MCF 10A (cell line): Measurements from ENCODE around the gene PORCN. TPM values are rescaled to one million over a fixed set of nuclear protein-coding genes. Genes with fewer than 3 reads are reported as not detected.
"Not testable (repeated sequence)": the region's sequence is repeated elsewhere in the genome, so short reads cannot be mapped to it uniquely, and the experiment has no call there.

Experiments used
- BruUV-seq: library from RNA; stranded (reverse); fragments of 400-500 nt; replicated peaks from 2 replicates; lab custom pipeline; 2021; lab: Mats Ljungman, UMichigan
- CTCF ChIA-PET: fragments of 300-600 bp; sonication (Branson Sonifier 250); formaldehyde crosslinking; extraction: SDS; loops from one replicate; lab custom pipeline; 2021; ENCODE audit warnings: antibody characterized with exemption, inconsistent platforms; lab: Yijun Ruan, JAX
- POLR2A ChIA-PET: fragments of 300-600, 350-650 bp; sonication (Branson Sonifier 250); formaldehyde crosslinking; extraction: SDS; loops from one replicate; lab custom pipeline; 2020; ENCODE audit warnings: antibody characterized with exemption, inconsistent platforms; lab: Yijun Ruan, JAX
- DNase-seq: peaks from one replicate; pipeline ENCODE4 v3.0.0-alpha.2; 2018; ENCODE audit not compliant: unreplicated experiment
- H3K27ac Mint-ChIP-seq: one replicate; pipeline ENCODE4 v1.8.0; 2022; ENCODE audit warnings: mild to moderate bottlenecking, low read depth, mixed read lengths; ENCODE audit not compliant: unreplicated experiment
- H3K27me3 Mint-ChIP-seq: one replicate; pipeline ENCODE4 v1.8.0; 2022; ENCODE audit warnings: mixed read lengths; ENCODE audit not compliant: insufficient read depth, unreplicated experiment
- H3K36me3 Mint-ChIP-seq: one replicate; pipeline ENCODE4 v1.8.0; 2022; ENCODE audit warnings: mild to moderate bottlenecking, moderate library complexity, mixed read lengths; ENCODE audit not compliant: insufficient read depth, unreplicated experiment
- H3K4me1 Mint-ChIP-seq: one replicate; pipeline ENCODE4 v1.8.0; 2022; ENCODE audit warnings: mixed read lengths; ENCODE audit not compliant: insufficient read depth, unreplicated experiment
- H3K4me3 Mint-ChIP-seq: one replicate; pipeline ENCODE4 v1.8.0; 2022; ENCODE audit warnings: mild to moderate bottlenecking, moderate library complexity, mixed read lengths; ENCODE audit not compliant: unreplicated experiment
- H3K9me3 Mint-ChIP-seq: one replicate; pipeline ENCODE4 v1.8.0; 2022; ENCODE audit warnings: mixed read lengths; ENCODE audit not compliant: unreplicated experiment
- intact Hi-C: fragments of 100-400 bp; cut with micrococcal nuclease; formaldehyde crosslinking; loops from 2 replicates; pipeline ENCODE4 v1.14.1; 2022
- total RNA-seq: library from RNA; stranded (reverse); gene quantifications from 2 replicates; pipeline ENCODE4 v1.2.3, GENCODE V29; 2022
- TF ChIP-seq, protein P1 (sequence below): fragments of 200-600 bp; IDR thresholded peaks from one replicate; pipeline ENCODE4 v1.8.0; 2022; ENCODE audit warnings: antibody characterized with exemption, mild to moderate bottlenecking; ENCODE audit not compliant: unreplicated experiment

Gene PORCN
- total RNA-seq, 1 experiment from 2014 or later = 29.2 TPM

DNA sequence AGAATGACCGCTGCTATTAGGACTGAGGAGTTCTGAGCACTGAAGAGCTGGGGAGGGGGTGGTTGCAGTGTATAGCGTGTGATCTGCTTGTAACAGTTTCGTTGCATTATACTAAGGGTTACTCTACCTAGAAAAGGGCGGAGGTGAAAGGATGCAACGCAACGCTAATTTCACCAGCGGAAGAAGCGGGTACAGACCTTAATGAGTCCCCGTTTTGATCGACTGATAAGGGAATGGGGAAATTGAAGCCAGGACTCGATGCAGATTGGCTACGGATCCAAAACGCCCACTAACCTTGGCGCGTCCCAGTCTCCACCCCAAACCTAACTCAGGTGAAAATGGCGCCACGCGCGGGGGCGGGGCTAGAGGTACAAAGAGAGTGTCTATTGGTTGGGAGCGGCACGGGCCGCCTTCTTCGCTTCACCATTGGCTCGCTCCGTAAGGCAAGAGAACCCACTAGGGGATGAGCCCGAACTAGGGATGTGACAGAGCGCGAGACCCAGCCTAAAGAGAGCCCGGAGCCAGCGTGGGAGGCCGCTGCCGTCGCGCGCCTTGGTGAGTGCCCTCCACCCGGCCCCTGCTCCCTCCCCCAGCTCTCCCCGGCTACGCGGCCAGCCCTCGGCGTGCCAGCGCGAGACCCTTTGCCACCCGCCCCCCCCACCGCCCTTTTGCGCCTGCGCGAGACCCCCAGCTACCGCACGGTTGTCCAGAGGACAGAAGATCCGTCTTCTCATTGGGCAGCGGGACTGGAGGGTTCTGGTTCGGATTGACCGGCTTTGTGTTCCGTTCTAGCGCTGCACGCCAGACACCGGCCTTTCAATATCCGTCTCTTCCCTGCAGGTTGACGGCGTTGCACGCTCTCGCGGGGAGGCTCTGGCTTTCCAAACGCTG is 12.8 kb downstream of the PORCN start, which contains the start of gene EBP:
TSS of gene EBP (plus strand) at position 456 of the 891 bp plus-strand sequence. CDS start 1,964 bp downstream, outside the sequence.
- H3K36me3 Mint-ChIP-seq = peaks cover 11% of the 10 kb centered on the region
- TF ChIP-seq, protein P1, sequence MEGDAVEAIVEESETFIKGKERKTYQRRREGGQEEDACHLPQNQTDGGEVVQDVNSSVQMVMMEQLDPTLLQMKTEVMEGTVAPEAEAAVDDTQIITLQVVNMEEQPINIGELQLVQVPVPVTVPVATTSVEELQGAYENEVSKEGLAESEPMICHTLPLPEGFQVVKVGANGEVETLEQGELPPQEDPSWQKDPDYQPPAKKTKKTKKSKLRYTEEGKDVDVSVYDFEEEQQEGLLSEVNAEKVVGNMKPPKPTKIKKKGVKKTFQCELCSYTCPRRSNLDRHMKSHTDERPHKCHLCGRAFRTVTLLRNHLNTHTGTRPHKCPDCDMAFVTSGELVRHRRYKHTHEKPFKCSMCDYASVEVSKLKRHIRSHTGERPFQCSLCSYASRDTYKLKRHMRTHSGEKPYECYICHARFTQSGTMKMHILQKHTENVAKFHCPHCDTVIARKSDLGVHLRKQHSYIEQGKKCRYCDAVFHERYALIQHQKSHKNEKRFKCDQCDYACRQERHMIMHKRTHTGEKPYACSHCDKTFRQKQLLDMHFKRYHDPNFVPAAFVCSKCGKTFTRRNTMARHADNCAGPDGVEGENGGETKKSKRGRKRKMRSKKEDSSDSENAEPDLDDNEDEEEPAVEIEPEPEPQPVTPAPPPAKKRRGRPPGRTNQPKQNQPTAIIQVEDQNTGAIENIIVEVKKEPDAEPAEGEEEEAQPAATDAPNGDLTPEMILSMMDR = no peak
- no peaks in the 10 kb centered on the region for H3K27me3 Mint-ChIP-seq
- no peaks in the 10 kb centered on the region for H3K4me1 Mint-ChIP-seq
- POLR2A ChIA-PET = interaction anchor here (0.7 to 2.2 kb wide), 8 partner anchors 10 to 601 kb away, joined by 3 to 15 read pairs (median 7); partner anchors contain the start of genes FTSJ1, PORCN, RBM3 and TBC1D25
- peaks cover 1% of the 10 kb centered on the region for H3K9me3 Mint-ChIP-seq
- no TSS peak for BruUV-seq
- CTCF ChIA-PET = interaction anchor here (0.6 kb wide), 2 partner anchors 47 to 246 kb away, joined by 3 read pairs; no protein-coding TSS in a partner anchor
- DNase-seq = peak; percentile 95
- intact Hi-C loops = no loop called here
- H3K27ac Mint-ChIP-seq = peak within 1 kb of the TSS; percentile 57
- H3K4me3 Mint-ChIP-seq = peak within 1 kb of the TSS; percentile 77

DNA sequence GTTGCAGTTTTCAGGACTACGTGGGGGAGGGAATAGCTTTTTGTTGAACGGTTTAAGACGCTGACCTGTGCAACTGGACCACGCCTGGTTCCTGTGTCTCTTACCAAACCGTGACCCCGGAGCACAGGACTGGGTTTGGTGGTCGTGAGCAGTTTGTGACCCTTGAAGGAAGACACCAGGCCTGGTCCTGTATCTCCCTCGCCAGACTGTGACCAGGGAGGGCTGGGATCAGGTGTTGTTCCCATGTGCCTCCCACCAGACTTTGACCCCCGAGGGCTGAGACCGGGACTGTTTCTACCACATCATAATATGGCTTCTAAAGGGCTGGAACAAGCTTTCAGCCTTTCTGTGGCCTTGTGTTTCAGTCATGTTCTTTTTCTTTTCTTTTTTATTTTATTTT is 13.5 kb downstream of the PORCN start:
- CTCF ChIA-PET = no interaction called here
- H3K4me1 Mint-ChIP-seq = no peaks in the 10 kb centered on the region
- no peaks in the 10 kb centered on the region for H3K27me3 Mint-ChIP-seq
- intact Hi-C loops = no loop called here
- peaks cover 16% of the 10 kb centered on the region for H3K36me3 Mint-ChIP-seq
- BruUV-seq = TSS peak; percentile 64
- DNase-seq = no peak
- peak overlapping the region; percentile 57 for H3K27ac Mint-ChIP-seq
- TF ChIP-seq, protein P1 = no peak
- H3K4me3 Mint-ChIP-seq = peak overlapping the region; percentile 77
- no peaks in the 10 kb centered on the region for H3K9me3 Mint-ChIP-seq
- POLR2A ChIA-PET = interaction anchor here (0.7 to 2.2 kb wide), 7 partner anchors 9 to 600 kb away, joined by 3 to 15 read pairs (median 8); partner anchors contain the start of genes FTSJ1, PORCN, RBM3 and TBC1D25

DNA sequence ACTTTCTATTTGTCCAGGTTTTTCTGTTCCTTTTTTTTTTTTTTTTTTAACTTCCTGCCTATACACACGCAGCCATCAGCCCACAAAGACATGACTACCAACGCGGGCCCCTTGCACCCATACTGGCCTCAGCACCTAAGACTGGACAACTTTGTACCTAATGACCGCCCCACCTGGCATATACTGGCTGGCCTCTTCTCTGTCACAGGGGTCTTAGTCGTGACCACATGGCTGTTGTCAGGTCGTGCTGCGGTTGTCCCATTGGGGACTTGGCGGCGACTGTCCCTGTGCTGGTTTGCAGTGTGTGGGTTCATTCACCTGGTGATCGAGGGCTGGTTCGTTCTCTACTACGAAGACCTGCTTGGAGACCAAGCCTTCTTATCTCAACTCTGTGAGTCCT is 14.9 kb downstream of the PORCN start:
- Mint-ChIP-seq H3K4me3 (peak overlapping the region; percentile 52), H3K27ac (no peak overlapping the region), H3K4me1 (no peaks in the 10 kb centered on the region), H3K36me3 (peaks cover 29% of the 10 kb centered on the region), H3K9me3 (no peaks in the 10 kb centered on the region), H3K27me3 (no peaks in the 10 kb centered on the region)
- TF ChIP-seq, protein P1 = no peak
- POLR2A ChIA-PET = no interaction called here
- no peak for DNase-seq
- intact Hi-C loops = no loop called here
- CTCF ChIA-PET = no interaction called here
- BruUV-seq = TSS peak; percentile 20

DNA sequence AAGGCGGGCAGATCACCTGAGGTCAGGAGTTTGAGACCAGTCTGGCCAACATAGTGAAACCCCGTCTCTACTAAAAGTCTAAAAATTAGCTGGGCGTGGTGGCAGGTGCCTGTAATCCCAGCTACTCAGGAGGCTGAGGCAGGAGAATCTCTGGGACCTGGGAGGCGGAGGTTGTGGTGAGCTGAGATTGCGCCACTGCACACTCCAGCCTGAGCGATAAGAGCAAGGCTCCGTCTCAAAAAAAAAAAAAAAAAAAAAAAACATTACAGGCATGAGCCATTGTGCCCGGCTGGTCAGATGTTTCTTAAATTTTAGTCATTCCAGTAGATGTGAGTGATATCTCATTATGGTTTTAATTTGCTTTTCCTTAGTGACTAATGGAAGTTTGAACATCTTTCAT is 17.1 kb downstream of the PORCN start:
- H3K4me3 Mint-ChIP-seq, BruUV-seq, intact Hi-C loops, H3K9me3 Mint-ChIP-seq, H3K4me1 Mint-ChIP-seq, H3K27me3 Mint-ChIP-seq, H3K27ac Mint-ChIP-seq: not testable (repeated sequence)
- ChIA-PET POLR2A (interaction anchor here (0.6 kb wide), 1 partner anchor 163 kb away, joined by 3 read pairs; no protein-coding TSS in a partner anchor), CTCF (interaction anchor here (0.9 kb wide), 1 partner anchor 14 kb away, joined by 3 read pairs; no protein-coding TSS in a partner anchor)
- peak; percentile 16 for DNase-seq
- peaks cover 29% of the 10 kb centered on the region for H3K36me3 Mint-ChIP-seq
